ENCODE measurements around the gene PAX8.

PAX8 gene

GRCh38 chr2:113225263-113226259 lies 53.2 kb downstream of the PAX8 start:
- CTCF ChIA-PET, result interaction anchor here (0.6 to 1.8 kb wide), 5 partner anchors 15 to 24 kb away, joined by 3 to 8 read pairs (median 3); no protein-coding TSS in a partner anchor
- POLR2A ChIA-PET, result no interaction called here
- TF ChIP-seq ZNF658 (tag by site-specific recombination; IDR thresholded peaks at IDR 0.05) (no peak), ZIC2 (tag by site-specific recombination; IDR thresholded peaks at IDR 0.05) (peak; percentile 73), ZNF423 (tag by site-specific recombination; IDR thresholded peaks at IDR 0.05) (0 out of 2 replicates have a peak, but pooled peaks have one; percentile 24), ZNF561 (tag by site-specific recombination; IDR thresholded peaks at IDR 0.05; ENCODE audit: borderline replicate concordance) (no peak), ZBTB20 (tag by site-specific recombination; IDR thresholded peaks at IDR 0.05) (peak; percentile 22; the same call in 1 of the 2 replicates), SALL2 (tag by site-specific recombination; IDR thresholded peaks at IDR 0.05; ENCODE audit: borderline replicate concordance) (no peak), SCRT1 (tag by site-specific recombination; IDR thresholded peaks at IDR 0.05; ENCODE audit: borderline replicate concordance) (peak; percentile 83; the same call in 1 of the 2 replicates), EGR2 (tag by site-specific recombination; IDR thresholded peaks at IDR 0.05; ENCODE audit: low read depth) (peak; percentile 44; the same call in 1 of the 2 replicates), SCRT2 (tag by site-specific recombination; IDR thresholded peaks at IDR 0.05) (peak; percentile 97), ZBTB17 (tag by site-specific recombination; IDR thresholded peaks at IDR 0.05) (peak; percentile 56; the same call in 1 of the 2 replicates), ZFP3 (tag by site-specific recombination; IDR thresholded peaks at IDR 0.05; ENCODE audit: low read depth) (no peak)
- TF ChIP-seq, protein P1, sequence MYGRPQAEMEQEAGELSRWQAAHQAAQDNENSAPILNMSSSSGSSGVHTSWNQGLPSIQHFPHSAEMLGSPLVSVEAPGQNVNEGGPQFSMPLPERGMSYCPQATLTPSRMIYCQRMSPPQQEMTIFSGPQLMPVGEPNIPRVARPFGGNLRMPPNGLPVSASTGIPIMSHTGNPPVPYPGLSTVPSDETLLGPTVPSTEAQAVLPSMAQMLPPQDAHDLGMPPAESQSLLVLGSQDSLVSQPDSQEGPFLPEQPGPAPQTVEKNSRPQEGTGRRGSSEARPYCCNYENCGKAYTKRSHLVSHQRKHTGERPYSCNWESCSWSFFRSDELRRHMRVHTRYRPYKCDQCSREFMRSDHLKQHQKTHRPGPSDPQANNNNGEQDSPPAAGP (tag by site-specific recombination; IDR thresholded peaks at IDR 0.05), result no peak
- H3K4me1 ChIP-seq (ENCODE audit: control insufficient read depth, insufficient read depth, low read length), result peaks cover 8% of the 10 kb centered on the region; the same call in 1 of the 2 replicates
- H3K4me3 ChIP-seq (ENCODE audit: low read depth, low read length), result no peak overlapping the region
- no peaks in the 10 kb centered on the region for H3K36me3 ChIP-seq (ENCODE audit: control insufficient read depth in 2 of 2, insufficient read depth in 1 of 2, low read length in 2 of 2)
- no peak overlapping the region for H3K27ac ChIP-seq (ENCODE audit: extremely low read depth, low read depth, low read length)
- H3K9me3 ChIP-seq (ENCODE audit: control insufficient read depth, insufficient read depth, low read depth, low read length), result no peaks in the 10 kb centered on the region

DNA sequence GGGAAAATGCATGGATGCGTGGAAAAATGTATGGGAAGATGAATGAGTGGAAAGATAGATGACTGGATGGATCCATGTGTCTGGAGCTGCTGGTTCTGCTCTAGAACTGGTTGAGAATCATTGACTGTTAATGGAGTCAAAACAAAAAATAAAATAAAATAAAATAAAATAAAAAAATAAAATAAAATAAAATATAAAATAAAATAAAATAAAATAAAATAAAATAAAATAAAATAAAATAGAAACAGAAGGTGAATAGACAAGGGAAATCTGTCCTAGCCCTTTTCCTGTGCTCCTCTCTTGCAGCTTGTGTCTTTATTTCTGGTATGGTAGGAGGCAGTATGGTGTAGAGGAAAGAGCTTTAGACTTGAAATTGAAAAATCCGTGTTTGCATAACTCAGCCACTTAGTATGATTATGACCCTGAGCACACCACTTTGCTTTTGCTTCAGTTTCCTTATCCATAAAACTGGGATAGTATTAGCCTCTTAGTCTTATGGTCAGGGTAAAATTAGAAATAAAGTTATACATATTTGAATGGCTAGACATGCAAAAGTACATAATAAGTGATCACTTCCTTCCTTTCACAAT lies 54.0 kb downstream of the PAX8 start:
- Histone ChIP-seq H3K27ac (ENCODE audit: extremely low read depth, low read depth, low read length) (no peak overlapping the region), H3K9me3 (ENCODE audit: control insufficient read depth, insufficient read depth, low read depth, low read length) (no peaks in the 10 kb centered on the region), H3K4me3 (ENCODE audit: low read depth, low read length) (no peak overlapping the region), H3K36me3 (ENCODE audit: control insufficient read depth in 2 of 2, insufficient read depth in 1 of 2, low read length in 2 of 2) (no peaks in the 10 kb centered on the region), H3K4me1 (ENCODE audit: control insufficient read depth, insufficient read depth, low read length) (peaks cover 8% of the 10 kb centered on the region; the same call in 1 of the 2 replicates)
- CTCF ChIA-PET, result interaction anchor here (1.8 kb wide), 1 partner anchor 24 kb away, joined by 8 read pairs; no protein-coding TSS in a partner anchor
- POLR2A ChIA-PET, result no interaction called here
- TF ChIP-seq, protein P2, sequence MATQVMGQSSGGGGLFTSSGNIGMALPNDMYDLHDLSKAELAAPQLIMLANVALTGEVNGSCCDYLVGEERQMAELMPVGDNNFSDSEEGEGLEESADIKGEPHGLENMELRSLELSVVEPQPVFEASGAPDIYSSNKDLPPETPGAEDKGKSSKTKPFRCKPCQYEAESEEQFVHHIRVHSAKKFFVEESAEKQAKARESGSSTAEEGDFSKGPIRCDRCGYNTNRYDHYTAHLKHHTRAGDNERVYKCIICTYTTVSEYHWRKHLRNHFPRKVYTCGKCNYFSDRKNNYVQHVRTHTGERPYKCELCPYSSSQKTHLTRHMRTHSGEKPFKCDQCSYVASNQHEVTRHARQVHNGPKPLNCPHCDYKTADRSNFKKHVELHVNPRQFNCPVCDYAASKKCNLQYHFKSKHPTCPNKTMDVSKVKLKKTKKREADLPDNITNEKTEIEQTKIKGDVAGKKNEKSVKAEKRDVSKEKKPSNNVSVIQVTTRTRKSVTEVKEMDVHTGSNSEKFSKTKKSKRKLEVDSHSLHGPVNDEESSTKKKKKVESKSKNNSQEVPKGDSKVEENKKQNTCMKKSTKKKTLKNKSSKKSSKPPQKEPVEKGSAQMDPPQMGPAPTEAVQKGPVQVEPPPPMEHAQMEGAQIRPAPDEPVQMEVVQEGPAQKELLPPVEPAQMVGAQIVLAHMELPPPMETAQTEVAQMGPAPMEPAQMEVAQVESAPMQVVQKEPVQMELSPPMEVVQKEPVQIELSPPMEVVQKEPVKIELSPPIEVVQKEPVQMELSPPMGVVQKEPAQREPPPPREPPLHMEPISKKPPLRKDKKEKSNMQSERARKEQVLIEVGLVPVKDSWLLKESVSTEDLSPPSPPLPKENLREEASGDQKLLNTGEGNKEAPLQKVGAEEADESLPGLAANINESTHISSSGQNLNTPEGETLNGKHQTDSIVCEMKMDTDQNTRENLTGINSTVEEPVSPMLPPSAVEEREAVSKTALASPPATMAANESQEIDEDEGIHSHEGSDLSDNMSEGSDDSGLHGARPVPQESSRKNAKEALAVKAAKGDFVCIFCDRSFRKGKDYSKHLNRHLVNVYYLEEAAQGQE (tag by site-specific recombination; IDR thresholded peaks at IDR 0.05), result no peak
- TF ChIP-seq ZNF416 (tag by site-specific recombination; IDR thresholded peaks at IDR 0.05) (no peak), ZFP37 (tag by site-specific recombination; IDR thresholded peaks at IDR 0.05) (no peak), GLIS1 (tag by site-specific recombination; IDR thresholded peaks at IDR 0.05) (no peak), ZNF624 (tag by site-specific recombination; IDR thresholded peaks at IDR 0.05) (no peak), ZNF24 (tag by site-specific recombination; IDR thresholded peaks at IDR 0.05) (no peak), REPIN1 (tag by site-specific recombination; IDR thresholded peaks at IDR 0.05; ENCODE audit: low read depth) (no peak), YY2 (tag by site-specific recombination; IDR thresholded peaks at IDR 0.05) (no peak), ZNF529 (tag by site-specific recombination; IDR thresholded peaks at IDR 0.05; ENCODE audit: insufficient replicate concordance) (no peak)
